Karpas-422 (cell line): Measurements from ENCODE around the gene ZNF32. TPM values are rescaled to one million over a fixed set of nuclear protein-coding genes. Genes with fewer than 3 reads are reported as not detected.

Experiments
- DNase-seq: peaks from one replicate; pipeline ENCODE4 v3.0.0-alpha.2; 2015
- H2AFZ ChIP-seq: fragments of 200-600 bp; sonication (generic); 2 replicates; pipeline ENCODE4 v1.6.1; 2014; ENCODE audit warnings: antibody characterized with exemption, low read length, mixed read lengths
- H3K27ac ChIP-seq: fragments of 200-600 bp; sonication (generic); 2 replicates; pipeline ENCODE4 v1.5.1; 2014; ENCODE audit warnings: mild to moderate bottlenecking, low read length, moderate library complexity
- H3K27me3 ChIP-seq: fragments of 200-600 bp; sonication (generic); 2 replicates; pipeline ENCODE4 v1.6.1; 2014; ENCODE audit warnings: low read length, mixed read lengths
- H3K36me3 ChIP-seq: fragments of 200-600 bp; sonication (generic); 2 replicates; pipeline ENCODE4 v1.6.1; 2014; ENCODE audit warnings: low read length, mixed read lengths; ENCODE audit not compliant: insufficient read depth
- H3K4me1 ChIP-seq: fragments of 200-600 bp; sonication (generic); 2 replicates; pipeline ENCODE4 v1.6.1; 2014; ENCODE audit warnings: mild to moderate bottlenecking, low read length, mixed read lengths
- H3K4me2 ChIP-seq: fragments of 200-600 bp; sonication (generic); 2 replicates; pipeline ENCODE4 v1.6.1; 2014; ENCODE audit warnings: low read length, low read depth, mild to moderate bottlenecking; ENCODE audit not compliant: poor library complexity, severe bottlenecking
- H3K4me3 ChIP-seq: fragments of 200-600 bp; sonication (generic); 2 replicates; pipeline ENCODE4 v1.5.1; 2014; ENCODE audit warnings: mild to moderate bottlenecking, antibody characterized with exemption, low read length, mixed read lengths
- H3K79me2 ChIP-seq: fragments of 200-600 bp; sonication (generic); 2 replicates; pipeline ENCODE4 v1.6.1; 2014; ENCODE audit warnings: mild to moderate bottlenecking, low read length, mixed read lengths
- H3K9ac ChIP-seq: fragments of 200-600 bp; sonication (generic); 2 replicates; pipeline ENCODE4 v1.6.0; 2014; ENCODE audit warnings: low read length
- H3K9me2 ChIP-seq: fragments of 200-600 bp; sonication (generic), shearing (Covaris generic); replicated peaks from 2 replicates; pipeline ENCODE4 v1.6.0; 2014; ENCODE audit warnings: mild to moderate bottlenecking, low read length, moderate library complexity; ENCODE audit not compliant: insufficient read depth
- H3K9me3 ChIP-seq: fragments of 300-700, 200-600 bp; sonication (generic); 2 replicates; pipeline ENCODE4 v1.6.1; 2014; ENCODE audit warnings: low read length, mixed read lengths
- H4K20me1 ChIP-seq: fragments of 200-600 bp; sonication (generic); 2 replicates; pipeline ENCODE4 v1.6.1; 2014; ENCODE audit warnings: mild to moderate bottlenecking, antibody characterized with exemption, low read length, low read depth; ENCODE audit not compliant: insufficient read depth
- total RNA-seq: library from RNA; depleted of rRNA; stranded (reverse); fragments of >200 nt; shearing (Covaris generic); gene quantifications from 2 replicates; pipeline ENCODE4 v1.2.3, GENCODE V29; 2014; ENCODE audit warnings: low replicate concordance

ZNF32 gene
- total RNA-seq, 1 experiment from 2014 or later, result 30.3 TPM

DNA sequence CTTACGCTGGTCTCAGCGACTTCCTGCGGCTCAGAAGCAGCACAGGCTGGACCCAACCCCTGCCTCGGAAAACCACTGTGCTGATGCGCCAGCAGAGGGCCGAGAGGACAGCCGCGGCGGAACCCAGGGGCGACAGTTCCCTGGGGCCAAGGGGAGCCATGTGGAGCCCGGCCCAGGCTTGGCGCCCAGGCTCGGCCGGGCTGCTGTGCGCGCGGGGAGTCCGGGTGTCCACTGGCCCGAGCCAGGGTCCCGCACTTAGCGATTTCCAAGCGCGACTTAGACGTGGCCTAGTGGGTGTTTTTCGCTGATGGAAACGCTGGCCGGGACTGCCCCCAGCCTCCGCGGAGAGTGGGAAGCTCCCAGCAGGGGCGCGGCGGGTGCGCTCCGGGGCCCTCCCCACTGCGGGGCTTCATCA lies 18.6 kb upstream of the ZNF32 start:
- no peak for DNase-seq
- H3K36me3 ChIP-seq, result no peaks in the 10 kb centered on the region
- H3K9me2 ChIP-seq, result no peaks in the 10 kb centered on the region
- H4K20me1 ChIP-seq, result no peaks in the 10 kb centered on the region
- H3K4me3 ChIP-seq, result no peak overlapping the region
- H3K27ac ChIP-seq, result no peak overlapping the region
- H3K27me3 ChIP-seq, result no peaks in the 10 kb centered on the region
- H3K4me2 ChIP-seq, result no peak overlapping the region
- H3K79me2 ChIP-seq, result no peaks in the 10 kb centered on the region
- H3K9me3 ChIP-seq, result no peaks in the 10 kb centered on the region
- H3K4me1 ChIP-seq, result peaks cover 5% of the 10 kb centered on the region; the same call in 1 of the 2 replicates
- H3K9ac ChIP-seq, result no peak overlapping the region
- no peak overlapping the region for H2AFZ ChIP-seq

DNA sequence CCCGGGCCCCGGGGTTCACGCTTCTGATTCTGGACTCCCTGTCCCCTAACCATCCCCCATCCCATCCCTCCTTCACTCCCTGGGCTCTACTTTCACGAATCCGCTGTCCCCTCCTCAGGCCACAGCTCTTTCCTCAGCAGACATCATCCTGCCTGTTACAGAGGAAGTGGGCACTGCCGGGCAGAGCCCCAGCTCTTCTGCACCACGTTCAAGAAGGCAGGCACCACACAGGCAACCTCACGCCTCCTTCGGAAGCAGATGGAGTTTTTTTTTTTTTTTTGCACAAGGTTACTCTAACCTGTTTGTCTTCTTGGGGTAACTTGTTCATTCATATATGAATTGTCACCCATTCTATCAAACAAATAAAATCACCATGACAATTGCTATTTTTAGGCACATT lies 17.9 kb upstream of the ZNF32 start:
- Histone ChIP-seq H3K4me3 (no peak overlapping the region), H3K79me2 (no peaks in the 10 kb centered on the region), H3K9me3 (no peaks in the 10 kb centered on the region), H3K4me1 (peaks cover 5% of the 10 kb centered on the region; the same call in 1 of the 2 replicates), H4K20me1 (no peaks in the 10 kb centered on the region), H3K36me3 (no peaks in the 10 kb centered on the region), H3K9me2 (no peaks in the 10 kb centered on the region), H3K27ac (no peak overlapping the region), H2AFZ (no peak overlapping the region), H3K9ac (no peak overlapping the region), H3K4me2 (no peak overlapping the region), H3K27me3 (no peaks in the 10 kb centered on the region)
- DNase-seq, result no peak

DNA sequence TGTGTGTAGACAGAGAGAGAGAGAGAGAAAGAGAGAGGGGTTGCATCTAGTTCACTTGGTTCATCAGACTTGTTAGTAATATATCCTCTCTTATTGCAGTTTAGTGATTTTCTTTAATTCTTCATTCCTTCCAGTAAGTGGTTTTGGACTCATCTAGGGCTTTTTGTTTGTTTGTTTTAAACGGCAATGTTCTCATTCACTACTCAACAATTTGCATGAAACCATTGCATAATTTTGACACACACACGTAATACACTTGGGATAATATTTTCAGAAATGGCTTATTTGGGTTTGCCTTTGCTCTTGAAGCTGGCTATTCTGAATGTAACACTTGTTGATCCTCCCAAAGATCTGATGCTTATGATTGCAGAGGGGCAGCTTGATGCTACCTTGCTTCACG lies 16.4 kb upstream of the ZNF32 start:
- H3K79me2 ChIP-seq, result no peaks in the 10 kb centered on the region
- H3K9me2 ChIP-seq, result no peaks in the 10 kb centered on the region
- H3K9ac ChIP-seq, result no peak overlapping the region
- H3K9me3 ChIP-seq, result no peaks in the 10 kb centered on the region
- no peak overlapping the region for H3K4me2 ChIP-seq
- no peak overlapping the region for H3K27ac ChIP-seq
- no peak for DNase-seq
- no peak overlapping the region for H2AFZ ChIP-seq
- no peaks in the 10 kb centered on the region for H4K20me1 ChIP-seq
- H3K36me3 ChIP-seq, result no peaks in the 10 kb centered on the region
- no peaks in the 10 kb centered on the region for H3K27me3 ChIP-seq
- H3K4me1 ChIP-seq, result peaks cover 5% of the 10 kb centered on the region; the same call in 1 of the 2 replicates
- no peak overlapping the region for H3K4me3 ChIP-seq

DNA sequence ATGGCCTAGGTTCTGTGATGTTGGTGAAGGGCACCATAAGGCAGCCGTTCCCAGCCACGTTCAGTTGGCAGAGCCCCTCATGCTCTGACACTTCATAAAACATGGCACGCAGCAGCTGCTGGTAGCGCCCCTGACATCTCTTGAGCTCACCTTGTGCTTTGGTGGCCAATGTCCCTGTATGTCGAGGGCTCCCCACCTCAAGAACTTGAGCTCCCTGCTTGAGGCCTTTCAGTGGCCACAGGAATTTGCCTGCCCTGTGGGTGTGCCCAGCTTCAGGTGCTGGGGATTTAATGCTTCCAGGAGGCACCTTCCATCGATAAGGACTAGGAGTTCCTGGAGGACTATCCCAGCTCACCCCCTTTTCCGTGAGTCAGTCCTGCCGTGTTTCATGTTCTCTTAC lies 9.5 kb upstream of the ZNF32 start:
- Histone ChIP-seq H3K27me3 (no peaks in the 10 kb centered on the region), H3K9ac (no peak overlapping the region), H3K9me2 (no peaks in the 10 kb centered on the region), H3K4me1 (peaks cover 8% of the 10 kb centered on the region), H3K4me2 (no peak overlapping the region), H3K9me3 (no peaks in the 10 kb centered on the region), H4K20me1 (no peaks in the 10 kb centered on the region), H2AFZ (no peak overlapping the region), H3K4me3 (no peak overlapping the region), H3K79me2 (no peaks in the 10 kb centered on the region), H3K36me3 (no peaks in the 10 kb centered on the region), H3K27ac (no peak overlapping the region)
- DNase-seq, result no peak

DNA sequence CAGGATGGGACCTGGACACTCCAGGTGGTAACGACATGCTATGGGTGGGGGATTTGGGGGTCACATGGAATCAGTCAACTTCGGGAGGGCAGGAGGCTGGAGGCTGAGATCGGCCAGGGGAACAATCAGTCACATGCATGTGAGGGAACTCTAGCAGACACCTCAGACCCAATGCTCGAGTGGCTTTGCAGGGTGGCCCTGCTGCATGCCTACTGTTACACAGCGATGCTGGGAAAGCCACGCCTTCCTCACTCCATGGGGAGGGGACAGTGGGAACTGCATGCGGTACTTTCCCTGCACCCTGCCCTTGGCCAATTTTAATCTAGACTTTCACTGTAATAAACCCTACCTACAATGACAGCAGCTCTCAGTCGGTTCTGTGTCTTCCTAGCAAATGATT lies 6.6 kb upstream of the ZNF32 start:
- Histone ChIP-seq H3K4me1 (peaks cover 9% of the 10 kb centered on the region), H3K4me3 (no peak overlapping the region), H3K9me3 (no peaks in the 10 kb centered on the region), H3K4me2 (no peak overlapping the region), H3K9ac (no peak overlapping the region), H3K27ac (no peak overlapping the region), H4K20me1 (no peaks in the 10 kb centered on the region), H3K36me3 (no peaks in the 10 kb centered on the region), H3K9me2 (no peaks in the 10 kb centered on the region), H2AFZ (no peak overlapping the region), H3K79me2 (no peaks in the 10 kb centered on the region), H3K27me3 (no peaks in the 10 kb centered on the region)
- no peak for DNase-seq

DNA sequence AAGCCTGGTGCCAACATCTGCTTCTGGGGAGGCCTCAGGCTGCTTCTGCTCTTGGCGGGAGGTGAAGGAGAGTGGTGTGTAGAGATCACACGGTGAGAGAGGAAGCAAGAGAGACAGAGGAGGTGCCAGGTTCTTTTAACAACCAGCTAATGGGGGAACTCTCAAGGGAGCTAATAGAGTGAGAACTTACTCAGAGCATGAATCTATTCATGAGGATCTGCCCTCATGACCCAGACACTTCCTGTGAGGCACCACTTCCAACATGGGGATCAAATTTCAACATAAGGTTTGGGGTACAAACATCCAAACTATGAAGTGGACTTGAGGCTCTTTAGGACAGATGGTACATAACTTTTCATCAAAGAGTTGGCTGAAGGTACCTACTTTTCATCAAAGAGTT lies 5.1 kb upstream of the ZNF32 start:
- Histone ChIP-seq H3K4me1 (peaks cover 14% of the 10 kb centered on the region), H3K79me2 (no peaks in the 10 kb centered on the region), H3K36me3 (no peaks in the 10 kb centered on the region), H3K4me3 (no peak overlapping the region), H3K27me3 (no peaks in the 10 kb centered on the region), H3K9me3 (no peaks in the 10 kb centered on the region), H3K9me2 (no peaks in the 10 kb centered on the region), H3K27ac (no peak overlapping the region), H3K9ac (no peak overlapping the region), H2AFZ (no peak overlapping the region), H3K4me2 (no peak overlapping the region), H4K20me1 (no peaks in the 10 kb centered on the region)
- peak; percentile 60 for DNase-seq

DNA sequence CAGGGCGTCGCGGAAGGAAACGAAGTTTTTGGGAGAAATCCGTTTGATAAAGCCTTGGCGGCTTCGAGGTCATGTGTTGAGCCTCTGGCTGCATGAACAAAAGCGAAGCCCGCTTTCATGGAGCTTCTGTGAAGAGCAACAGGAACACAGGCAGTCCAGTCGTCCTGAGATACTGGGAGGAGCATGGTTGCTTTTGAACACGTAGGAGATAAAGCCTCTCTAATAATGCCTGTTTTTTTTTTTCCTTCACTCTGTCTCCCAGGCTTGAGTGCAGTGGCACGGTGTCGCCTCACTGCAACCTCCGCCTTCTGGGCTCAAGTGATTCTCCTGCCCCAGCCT lies 473 bp upstream of the ZNF32 start:
- H3K9me2 ChIP-seq, result no peaks in the 10 kb centered on the region
- H3K27ac ChIP-seq, result no peak overlapping the region
- peak overlapping the region; percentile 65 for H3K4me3 ChIP-seq
- no peaks in the 10 kb centered on the region for H3K27me3 ChIP-seq
- H3K4me2 ChIP-seq, result peak overlapping the region; percentile 77
- no peak for DNase-seq
- peaks cover 22% of the 10 kb centered on the region for H3K4me1 ChIP-seq
- H3K9ac ChIP-seq, result peak overlapping the region; percentile 78
- peaks cover 25% of the 10 kb centered on the region for H3K36me3 ChIP-seq
- H4K20me1 ChIP-seq, result no peaks in the 10 kb centered on the region
- no peaks in the 10 kb centered on the region for H3K79me2 ChIP-seq
- peak overlapping the region; percentile 86 for H2AFZ ChIP-seq
- peaks cover 31% of the 10 kb centered on the region for H3K9me3 ChIP-seq

DNA sequence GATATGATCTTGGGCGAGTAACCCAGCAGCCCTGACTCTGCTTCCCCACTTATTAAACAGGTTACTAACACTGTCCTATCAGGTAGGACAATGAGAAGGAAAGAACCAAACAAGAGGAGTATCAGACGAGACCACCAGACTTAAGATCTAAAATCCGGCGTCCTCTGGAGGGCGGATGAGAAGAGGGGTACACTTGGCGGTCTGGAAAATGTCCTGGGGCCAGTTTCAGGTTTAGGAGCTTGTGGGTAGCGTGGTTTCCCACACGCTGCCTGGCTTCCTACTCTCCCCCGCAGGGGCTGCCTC lies 635 bp downstream of the ZNF32 start:
- H3K4me3 ChIP-seq, result peak overlapping the region; percentile 65
- no peaks in the 10 kb centered on the region for H3K79me2 ChIP-seq
- peaks cover 32% of the 10 kb centered on the region for H3K36me3 ChIP-seq
- H3K9me2 ChIP-seq, result no peaks in the 10 kb centered on the region
- peaks cover 42% of the 10 kb centered on the region for H3K9me3 ChIP-seq
- peak overlapping the region; percentile 77 for H3K4me2 ChIP-seq
- H3K27ac ChIP-seq, result no peak overlapping the region
- H3K27me3 ChIP-seq, result no peaks in the 10 kb centered on the region
- peaks cover 13% of the 10 kb centered on the region for H3K4me1 ChIP-seq
- peak overlapping the region; percentile 86 for H2AFZ ChIP-seq
- DNase-seq, result no peak
- peak overlapping the region; percentile 78 for H3K9ac ChIP-seq
- H4K20me1 ChIP-seq, result no peaks in the 10 kb centered on the region

DNA sequence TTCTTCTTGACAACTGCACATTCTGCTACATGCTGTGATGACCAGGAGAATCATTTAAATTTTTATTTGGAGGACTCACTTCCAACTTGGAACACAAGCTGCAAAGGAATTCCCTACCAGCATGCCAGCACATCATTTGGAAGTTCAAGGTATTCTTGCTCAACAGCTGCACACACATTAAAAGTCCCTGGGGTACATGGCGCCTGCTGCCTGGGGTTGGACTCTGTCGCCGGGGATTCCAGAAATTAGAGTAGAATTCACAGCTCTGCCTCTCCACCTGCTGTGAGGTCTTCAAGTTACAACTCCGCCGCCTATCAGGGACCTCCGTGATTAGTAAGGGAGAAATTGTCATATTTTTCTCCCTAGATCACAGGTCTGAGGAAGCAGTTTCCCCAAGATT lies 1.1 kb downstream of the ZNF32 start:
- Histone ChIP-seq H3K4me2 (peak overlapping the region; percentile 77), H3K36me3 (peaks cover 35% of the 10 kb centered on the region), H3K27ac (no peak overlapping the region), H3K4me3 (peak overlapping the region; percentile 65), H3K27me3 (no peaks in the 10 kb centered on the region), H3K79me2 (no peaks in the 10 kb centered on the region), H3K9me2 (no peaks in the 10 kb centered on the region), H4K20me1 (no peaks in the 10 kb centered on the region), H3K9me3 (peaks cover 46% of the 10 kb centered on the region), H3K4me1 (peaks cover 13% of the 10 kb centered on the region), H3K9ac (no peak overlapping the region), H2AFZ (no peak overlapping the region)
- DNase-seq, result no peak
